Measurements from ENCODE around the gene RGL2. TPM values are rescaled to one million over a fixed set of nuclear protein-coding genes. Genes with fewer than 3 reads are reported as not detected.

Gene RGL2
- total and polyA plus RNA-seq, 2 of the 4 experiments (the other 2 are of a cell fraction) = 4.1 to 26.9 TPM

DNA sequence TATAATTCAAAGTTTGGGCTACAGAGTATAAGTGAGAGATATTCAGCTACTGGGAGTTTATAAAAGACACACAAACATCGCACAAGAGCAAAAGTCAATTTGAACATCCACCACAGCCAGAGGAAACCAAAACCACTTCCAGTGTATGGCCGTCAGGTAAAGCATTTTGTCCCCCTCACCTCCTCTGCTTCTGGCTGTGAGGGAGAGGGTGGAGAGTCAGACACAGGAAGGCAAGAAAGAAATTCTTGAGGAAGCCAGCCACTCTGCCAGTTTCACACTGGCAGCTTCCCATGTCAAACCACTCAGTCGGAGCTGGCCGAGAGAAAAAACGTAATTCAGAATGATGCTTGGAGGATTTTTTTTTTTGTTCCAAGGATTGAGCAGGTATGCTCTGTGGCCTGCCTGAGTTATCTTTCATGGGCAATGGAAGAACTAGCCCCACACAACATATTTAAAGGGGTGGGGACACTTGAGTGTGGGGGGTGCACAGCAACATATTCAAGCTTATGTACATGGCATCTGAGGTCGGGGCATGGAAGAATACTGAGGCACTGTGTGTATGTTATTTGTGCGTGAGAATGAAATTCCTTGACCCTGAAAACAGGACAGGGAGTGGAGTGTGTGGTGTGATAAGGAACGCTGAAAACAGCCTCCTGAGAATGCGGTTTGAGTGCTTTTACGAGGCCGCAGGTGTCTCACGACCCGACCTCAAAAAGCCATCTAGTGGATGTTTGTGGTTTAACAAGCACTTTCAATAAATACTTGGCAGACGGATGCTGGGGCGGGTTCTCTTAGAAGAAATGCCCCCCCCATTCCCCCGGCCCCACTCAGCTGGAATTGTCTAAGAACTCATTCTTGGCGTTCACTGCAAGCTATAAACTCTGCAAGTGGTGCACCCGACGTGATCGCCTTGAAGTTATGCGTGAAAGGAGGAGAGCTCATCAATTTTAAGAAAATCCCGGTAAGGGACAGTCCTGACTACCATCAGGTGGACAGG is 46.3 kb upstream of the RGL2 start:
- Histone ChIP-seq H2AK9ac (replicated peaks; ENCODE audit: low read depth, low read length, poor library complexity) (peak overlapping the region; percentile 70), H4K91ac (ENCODE audit: insufficient read depth, low read depth, low read length) (no peak overlapping the region), H2BK120ac (ENCODE audit: low read depth, low read length) (no peak overlapping the region), H3K4me1 (ENCODE audit: control insufficient read depth, insufficient read depth, low read length) (peaks cover 2% of the 10 kb centered on the region; the same call in 1 of the 2 replicates), H3K9me3 (ENCODE audit: control insufficient read depth, insufficient read depth, low read length) (no peaks in the 10 kb centered on the region), H2BK20ac (ENCODE audit: low read depth, low read length) (no peak overlapping the region), H3K4me3 (ENCODE audit: insufficient read depth, low read depth, low read length) (no peak overlapping the region), H4K8ac (ENCODE audit: low read depth in 2 of 2, low read length in 2 of 2) (no peak overlapping the region), H3K4me2 (ENCODE audit: low read depth, low read length) (no peak overlapping the region), H3K79me1 (ENCODE audit: low read depth in 1 of 2, low read length in 2 of 2) (no peaks in the 10 kb centered on the region), H2BK15ac (ENCODE audit: low read depth, low read length) (no peak overlapping the region), H3K56ac (ENCODE audit: extremely low read depth, insufficient read depth, low read length) (no peak overlapping the region), H3K36me3 (ENCODE audit: control insufficient read depth, insufficient read depth, low read length) (no peaks in the 10 kb centered on the region), H3K4ac (ENCODE audit: low read depth, low read length) (no peak overlapping the region), H3K27ac (ENCODE audit: insufficient read depth, low read length) (no peak overlapping the region), H2BK5ac (ENCODE audit: low read depth, low read length, poor library complexity, severe bottlenecking) (no peak overlapping the region), H4K5ac (ENCODE audit: low read depth, low read length) (no peak overlapping the region), H3K9me1 (ENCODE audit: insufficient read depth, low read length) (no peaks in the 10 kb centered on the region), H2AK5ac (ENCODE audit: low read depth, low read length) (no peak overlapping the region), H3K14ac (replicated peaks; ENCODE audit: low read depth, low read length) (no peak overlapping the region), H3K23ac (ENCODE audit: low read depth, low read length) (no peak overlapping the region; the same call in 1 of the 2 replicates), H3K27me3 (ENCODE audit: control insufficient read depth, insufficient read depth, low read length) (peaks cover 1% of the 10 kb centered on the region), H4K20me1 (ENCODE audit: insufficient read depth, low read length) (no peaks in the 10 kb centered on the region), H2AFZ (replicated peaks; ENCODE audit: low read length, poor library complexity) (peak overlapping the region; percentile 34), H3K9ac (ENCODE audit: low read depth, low read length) (no peak overlapping the region), H3K18ac (ENCODE audit: low read depth, low read length) (no peak overlapping the region)
- ChIA-PET POLR2A (ENCODE audit: unreplicated experiment) (interaction anchor here (0.6 kb wide), 1 partner anchor 96 kb away, joined by 8 read pairs; no protein-coding TSS in a partner anchor), CTCF (interaction anchor here (0.6 kb wide), 2 partner anchors 16 to 44 kb away, joined by 4 to 7 read pairs; no protein-coding TSS in a partner anchor)
- DNase-seq (peak; percentile 81), ATAC-seq (ENCODE audit: low read depth) (peak; percentile 76)
- dilution Hi-C loops (cut with HindIII; ENCODE audit: low sequenced_read_pairs, unreplicated experiment) = no loop called here
- intact Hi-C loops (cut with micrococcal nuclease) = loop anchor here (1.0 kb wide), 1 partner anchor 32 kb away; no protein-coding TSS in a partner anchor
- WGBS, 2 experiments (ENCODE audit: extremely low coverage in 2 of 2, insufficient read length in 1 of 2) = 6% methylated on average over 7 of the region's 22 CpGs; no CpG with 5 or more reads in 1 of the 2 experiments
- in situ Hi-C loops (cut with MboI; ENCODE audit: low sequenced_read_pairs) = no loop called here
- no TSS peak for BruUV-seq (replicated peaks)
- TF ChIP-seq, protein P1, sequence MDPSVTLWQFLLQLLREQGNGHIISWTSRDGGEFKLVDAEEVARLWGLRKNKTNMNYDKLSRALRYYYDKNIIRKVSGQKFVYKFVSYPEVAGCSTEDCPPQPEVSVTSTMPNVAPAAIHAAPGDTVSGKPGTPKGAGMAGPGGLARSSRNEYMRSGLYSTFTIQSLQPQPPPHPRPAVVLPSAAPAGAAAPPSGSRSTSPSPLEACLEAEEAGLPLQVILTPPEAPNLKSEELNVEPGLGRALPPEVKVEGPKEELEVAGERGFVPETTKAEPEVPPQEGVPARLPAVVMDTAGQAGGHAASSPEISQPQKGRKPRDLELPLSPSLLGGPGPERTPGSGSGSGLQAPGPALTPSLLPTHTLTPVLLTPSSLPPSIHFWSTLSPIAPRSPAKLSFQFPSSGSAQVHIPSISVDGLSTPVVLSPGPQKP (IDR thresholded peaks at IDR 0.05; ENCODE audit: borderline replicate concordance, low read depth, low read length) = no peak
- TF ChIP-seq BHLHE40 (IDR thresholded peaks at IDR 0.05; ENCODE audit: low read depth, low read length) (no peak), CHD1 (IDR thresholded peaks at IDR 0.05; ENCODE audit: low read depth, low read length) (no peak), MXI1 (IDR thresholded peaks at IDR 0.05; ENCODE audit: borderline replicate concordance, low read depth, low read length) (no peak), RCOR1 (IDR thresholded peaks at IDR 0.05; ENCODE audit: insufficient replicate concordance, low read length) (no peak), SMC3 (IDR thresholded peaks at IDR 0.05; ENCODE audit: low read depth, low read length) (peak; percentile 34), FOS (IDR thresholded peaks at IDR 0.05; ENCODE audit: low read depth, low read length) (no peak), NFE2L2 (IDR thresholded peaks at IDR 0.05; ENCODE audit: low read depth, low read length) (no peak), MAZ (IDR thresholded peaks at IDR 0.05; ENCODE audit: borderline replicate concordance, low read depth, low read length) (no peak), CEBPB (IDR thresholded peaks at IDR 0.05; ENCODE audit: low read depth, low read length) (no peak)
- TF ChIP-seq, protein P2, sequence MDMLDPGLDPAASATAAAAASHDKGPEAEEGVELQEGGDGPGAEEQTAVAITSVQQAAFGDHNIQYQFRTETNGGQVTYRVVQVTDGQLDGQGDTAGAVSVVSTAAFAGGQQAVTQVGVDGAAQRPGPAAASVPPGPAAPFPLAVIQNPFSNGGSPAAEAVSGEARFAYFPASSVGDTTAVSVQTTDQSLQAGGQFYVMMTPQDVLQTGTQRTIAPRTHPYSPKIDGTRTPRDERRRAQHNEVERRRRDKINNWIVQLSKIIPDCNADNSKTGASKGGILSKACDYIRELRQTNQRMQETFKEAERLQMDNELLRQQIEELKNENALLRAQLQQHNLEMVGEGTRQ (IDR thresholded peaks at IDR 0.05; ENCODE audit: low read depth, low read length) = no peak
- TF ChIP-seq, protein P3, sequence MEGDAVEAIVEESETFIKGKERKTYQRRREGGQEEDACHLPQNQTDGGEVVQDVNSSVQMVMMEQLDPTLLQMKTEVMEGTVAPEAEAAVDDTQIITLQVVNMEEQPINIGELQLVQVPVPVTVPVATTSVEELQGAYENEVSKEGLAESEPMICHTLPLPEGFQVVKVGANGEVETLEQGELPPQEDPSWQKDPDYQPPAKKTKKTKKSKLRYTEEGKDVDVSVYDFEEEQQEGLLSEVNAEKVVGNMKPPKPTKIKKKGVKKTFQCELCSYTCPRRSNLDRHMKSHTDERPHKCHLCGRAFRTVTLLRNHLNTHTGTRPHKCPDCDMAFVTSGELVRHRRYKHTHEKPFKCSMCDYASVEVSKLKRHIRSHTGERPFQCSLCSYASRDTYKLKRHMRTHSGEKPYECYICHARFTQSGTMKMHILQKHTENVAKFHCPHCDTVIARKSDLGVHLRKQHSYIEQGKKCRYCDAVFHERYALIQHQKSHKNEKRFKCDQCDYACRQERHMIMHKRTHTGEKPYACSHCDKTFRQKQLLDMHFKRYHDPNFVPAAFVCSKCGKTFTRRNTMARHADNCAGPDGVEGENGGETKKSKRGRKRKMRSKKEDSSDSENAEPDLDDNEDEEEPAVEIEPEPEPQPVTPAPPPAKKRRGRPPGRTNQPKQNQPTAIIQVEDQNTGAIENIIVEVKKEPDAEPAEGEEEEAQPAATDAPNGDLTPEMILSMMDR (conservative IDR thresholded peaks at IDR 0.05; ENCODE audit: low read depth, low read length) = peak; percentile 50

All from IMR-90 (cell line).